NT2/D1 (cell line): Measurements from ENCODE around the gene GNAO1.

Experiments
- SUZ12 ChIP-seq: IDR thresholded peaks from 2 replicates; pipeline ENCODE4 v1.6.1; 2011; ENCODE audit not compliant: insufficient read length, insufficient read depth; ENCODE audit errors: extremely low read depth
- YY1 ChIP-seq: IDR thresholded peaks from 2 replicates; pipeline ENCODE4 v1.6.1; 2011; ENCODE audit not compliant: insufficient read length, insufficient read depth
- ZNF274 ChIP-seq: IDR thresholded peaks from 2 replicates; pipeline ENCODE4 v1.6.1; 2011; ENCODE audit warnings: mild to moderate bottlenecking, low read depth, low read length

- TF ChIP-seq ZNF274 (no peak), SUZ12 (no peak), YY1 (no peak)
Observed at GRCh38 chr16:56305956-56306565, 114.8 kb downstream of the GNAO1 start.
